Mesendoderm (in vitro differentiated cells): Measurements from ENCODE around the gene NUDT3.
"Not testable (repeated sequence)": the region's sequence is repeated elsewhere in the genome, so short reads cannot be mapped to it uniquely, and the experiment has no call there.

Experiments used
- DNase-seq: peaks from one replicate; pipeline ENCODE4 v3.0.0; 2013
- H2AK5ac ChIP-seq: 2 replicates; pipeline ENCODE4 v1.6.1; 2013; ENCODE audit warnings: low read length, inconsistent platforms
- H2BK120ac ChIP-seq: 2 replicates; pipeline ENCODE4 v1.6.1; 2013; ENCODE audit warnings: low read depth, mild to moderate bottlenecking, low read length, moderate library complexity, mixed read lengths
- H2BK15ac ChIP-seq: replicated peaks from 2 replicates; pipeline ENCODE4 v1.6.1; 2013; ENCODE audit warnings: low read depth, mild to moderate bottlenecking, moderate library complexity
- H2BK5ac ChIP-seq: 2 replicates; pipeline ENCODE4 v1.6.1; 2013; ENCODE audit warnings: low read length, inconsistent platforms
- H3K18ac ChIP-seq: 2 replicates; pipeline ENCODE4 v1.6.1; 2013; ENCODE audit warnings: mild to moderate bottlenecking, low read length, mixed read lengths
- H3K23ac ChIP-seq: one replicate; pipeline ENCODE4 v1.6.1; 2013; ENCODE audit warnings: low read length
- H3K27ac ChIP-seq: 2 replicates; pipeline ENCODE4 v1.5.1; 2013; ENCODE audit warnings: low read depth, mild to moderate bottlenecking, inconsistent platforms, low read length, moderate library complexity
- H3K27me3 ChIP-seq: 2 replicates; pipeline ENCODE4 v1.6.1; 2013; ENCODE audit warnings: low read length, control low read depth, mild to moderate bottlenecking, inconsistent platforms; ENCODE audit not compliant: insufficient read depth, poor library complexity
- H3K36me3 ChIP-seq: 2 replicates; pipeline ENCODE4 v1.6.1; 2013; ENCODE audit warnings: low read length, inconsistent platforms; ENCODE audit not compliant: control insufficient read depth, insufficient read depth
- H3K4ac ChIP-seq: one replicate; pipeline ENCODE4 v1.6.1; 2013; ENCODE audit warnings: low read depth, mild to moderate bottlenecking, low read length, moderate library complexity
- H3K4me1 ChIP-seq: 2 replicates; pipeline ENCODE4 v1.6.1; 2013; ENCODE audit warnings: low read depth, low read length, inconsistent platforms; ENCODE audit not compliant: control insufficient read depth
- H3K4me2 ChIP-seq: 2 replicates; pipeline ENCODE4 v1.6.1; 2013; ENCODE audit warnings: low read length
- H3K4me3 ChIP-seq: 2 replicates; pipeline ENCODE4 v1.5.1; 2013; ENCODE audit warnings: mild to moderate bottlenecking, low read length
- H3K56ac ChIP-seq: one replicate; pipeline ENCODE4 v1.6.1; 2013; ENCODE audit warnings: low read length
- H3K79me1 ChIP-seq: 2 replicates; pipeline ENCODE4 v1.6.1; 2013; ENCODE audit warnings: low read length, inconsistent platforms
- H3K79me2 ChIP-seq: 2 replicates; pipeline ENCODE4 v1.6.1; 2013; ENCODE audit warnings: mild to moderate bottlenecking, low read length; ENCODE audit not compliant: control insufficient read depth, insufficient read depth
- H3K9ac ChIP-seq: 2 replicates; pipeline ENCODE4 v1.6.1; 2013; ENCODE audit warnings: low read length, inconsistent platforms
- H4K5ac ChIP-seq: one replicate; pipeline ENCODE4 v1.6.1; 2013; ENCODE audit warnings: low read length
- H4K8ac ChIP-seq: one replicate; pipeline ENCODE4 v1.6.1; 2013; ENCODE audit warnings: low read depth, mild to moderate bottlenecking, control low read depth, low read length, moderate library complexity
- WGBS: extraction: QIAGEN DNeasy Blood & Tissue Kit; methylation state at CpG from one replicate; pipeline ENCODE4 v1.1.7; 2013; ENCODE audit warnings: low lambda C conversion rate, missing lambda C conversion rate; ENCODE audit not compliant: insufficient coverage; ENCODE audit errors: extremely low coverage; 5-methylcytosine and 5-hydroxymethylcytosine counted together

The NUDT3 gene

GRCh38 chr6:34273242-34273805 lies 119.1 kb downstream of the NUDT3 start:
- H3K4ac ChIP-seq: no peak overlapping the region
- no peak overlapping the region for H3K9ac ChIP-seq
- H3K56ac ChIP-seq: no peak overlapping the region
- H3K4me2 ChIP-seq: no peak overlapping the region
- H4K5ac ChIP-seq: no peak overlapping the region
- H3K36me3 ChIP-seq: no peaks in the 10 kb centered on the region
- H3K18ac ChIP-seq: no peak overlapping the region
- H3K27ac ChIP-seq: no peak overlapping the region
- no peak overlapping the region for H3K4me3 ChIP-seq
- no peaks in the 10 kb centered on the region for H3K79me2 ChIP-seq
- no peaks in the 10 kb centered on the region for H3K27me3 ChIP-seq
- H3K79me1 ChIP-seq: no peaks in the 10 kb centered on the region
- H2BK120ac ChIP-seq: no peak overlapping the region
- no peak overlapping the region for H2BK15ac ChIP-seq
- no peak overlapping the region for H2AK5ac ChIP-seq
- no peak overlapping the region for H2BK5ac ChIP-seq
- H3K23ac ChIP-seq: no peak overlapping the region
- no peak overlapping the region for H4K8ac ChIP-seq
- no CpG with 5 or more reads among the region's 3 CpGs for WGBS
- DNase-seq: peak; percentile 72
- H3K4me1 ChIP-seq: no peaks in the 10 kb centered on the region

DNA sequence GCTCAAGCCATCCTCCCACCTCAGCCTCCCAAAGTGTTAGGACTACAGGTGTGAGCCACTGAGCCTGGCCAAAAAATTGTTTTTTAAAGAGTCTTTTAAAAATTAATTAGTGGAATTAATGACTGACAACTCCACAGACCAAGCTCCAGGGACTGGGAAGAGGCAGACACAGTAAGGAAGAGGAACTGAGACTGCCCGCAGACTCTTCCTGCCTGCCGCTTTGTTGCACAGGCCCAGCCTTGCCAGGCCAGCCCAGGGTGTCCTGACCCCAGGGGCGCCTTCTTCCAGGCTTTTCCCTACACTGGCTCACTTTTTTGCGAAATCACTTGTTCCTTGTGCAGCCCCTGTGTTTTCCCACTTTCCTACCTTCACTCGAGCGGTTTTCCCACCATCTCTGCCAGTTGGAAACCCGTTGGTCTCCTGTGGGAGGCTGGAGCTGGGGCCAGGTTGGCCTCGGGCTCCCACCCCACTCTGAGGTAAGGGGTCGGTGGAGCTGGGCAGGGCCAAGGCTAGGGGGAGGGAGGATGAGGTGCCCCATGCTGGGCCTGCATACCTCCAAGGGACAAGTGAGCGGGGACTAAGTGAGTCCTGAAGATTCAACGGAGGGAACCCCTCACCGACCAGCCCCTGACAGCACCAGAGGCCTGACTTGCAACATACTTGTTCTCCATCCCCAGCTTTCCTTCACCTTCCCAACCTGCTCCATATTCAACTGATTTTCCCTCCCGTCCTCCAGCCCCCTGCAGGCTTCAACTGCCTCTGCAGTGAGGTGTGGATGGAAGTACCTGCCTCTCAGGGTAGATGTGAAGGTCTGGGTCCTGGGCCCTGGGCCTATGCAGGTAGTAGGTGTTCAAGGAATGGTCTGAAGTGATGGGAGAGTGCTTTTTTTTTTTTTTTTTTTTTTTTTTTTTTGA lies 120.2 kb downstream of the NUDT3 start:
- Histone ChIP-seq H3K9ac (no peak overlapping the region), H2BK5ac (no peak overlapping the region), H3K4me1 (no peaks in the 10 kb centered on the region), H2AK5ac (no peak overlapping the region), H3K27me3 (no peaks in the 10 kb centered on the region), H2BK15ac (no peak overlapping the region), H4K8ac (no peak overlapping the region), H3K56ac (no peak overlapping the region), H3K4ac (no peak overlapping the region), H4K5ac (no peak overlapping the region), H2BK120ac (no peak overlapping the region), H3K79me2 (no peaks in the 10 kb centered on the region), H3K23ac (no peak overlapping the region), H3K36me3 (no peaks in the 10 kb centered on the region), H3K27ac (no peak overlapping the region), H3K18ac (no peak overlapping the region), H3K4me3 (no peak overlapping the region), H3K79me1 (no peaks in the 10 kb centered on the region), H3K4me2 (no peak overlapping the region)
- DNase-seq: peak; percentile 65
- no CpG with 5 or more reads among the region's 13 CpGs for WGBS

DNA sequence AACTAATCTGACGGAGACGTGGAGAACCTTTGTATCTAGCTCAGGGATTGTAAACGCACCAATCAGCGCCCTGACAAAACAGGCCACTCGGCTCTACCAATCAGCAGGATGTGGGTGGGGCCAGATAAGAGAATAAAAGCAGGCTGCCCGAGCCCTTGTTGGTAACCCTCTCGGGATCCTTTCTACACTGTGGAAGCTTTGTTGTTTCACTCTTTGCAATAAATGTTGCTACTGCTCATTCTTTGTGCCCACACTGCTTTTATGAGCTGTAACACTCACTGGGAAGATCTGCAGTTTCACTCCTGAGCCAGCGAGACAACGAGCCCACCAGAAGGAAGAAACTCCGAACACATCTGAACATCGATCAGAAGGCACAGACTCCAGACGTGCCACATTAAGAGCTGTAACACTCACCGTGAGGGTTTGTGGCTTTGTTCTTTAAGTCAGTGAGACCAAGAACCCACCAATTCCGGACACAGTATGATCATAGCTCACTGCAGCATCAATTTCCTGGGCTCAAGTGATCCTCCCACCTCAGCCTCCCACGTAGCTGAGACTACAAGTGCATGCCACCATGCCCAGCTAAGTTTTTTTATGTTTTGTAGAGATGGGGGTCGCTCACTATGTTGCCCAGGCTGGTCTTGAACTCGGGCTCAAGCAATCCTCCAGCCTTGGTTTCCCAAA lies 122.7 kb downstream of the NUDT3 start:
- H3K79me2 ChIP-seq, H3K79me1 ChIP-seq, H3K27ac ChIP-seq, H2BK120ac ChIP-seq, H3K36me3 ChIP-seq, H3K27me3 ChIP-seq, H3K18ac ChIP-seq, H2BK5ac ChIP-seq, H3K4ac ChIP-seq, H2BK15ac ChIP-seq, DNase-seq, H3K9ac ChIP-seq, H2AK5ac ChIP-seq, H3K4me3 ChIP-seq, H3K4me1 ChIP-seq, H3K23ac ChIP-seq, H3K56ac ChIP-seq, H4K8ac ChIP-seq, H3K4me2 ChIP-seq, H4K5ac ChIP-seq: not testable (repeated sequence)
- no CpG with 5 or more reads among the region's 17 CpGs for whole genome bisulfite sequencing

DNA sequence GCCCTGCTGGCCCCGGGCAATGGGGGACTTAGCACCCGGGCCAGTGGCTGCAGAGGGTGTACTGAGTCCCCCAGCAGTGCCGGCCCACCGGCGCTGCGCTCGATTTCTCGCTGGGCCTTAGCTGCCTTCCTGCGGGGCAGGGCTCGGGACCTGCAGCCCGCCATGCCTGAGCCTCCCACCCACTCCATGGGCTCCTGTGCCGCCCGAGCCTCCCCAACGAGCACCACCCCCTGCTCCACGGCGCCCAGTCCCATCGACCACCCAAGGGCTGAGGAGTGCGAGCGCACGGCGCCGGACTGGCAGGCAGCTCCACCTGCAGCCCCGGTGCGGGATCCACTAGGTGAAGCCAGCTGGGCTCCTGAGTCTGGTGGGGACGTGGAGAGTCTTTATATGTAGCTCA lies 123.3 kb downstream of the NUDT3 start:
- H4K5ac ChIP-seq, H3K79me1 ChIP-seq, H3K79me2 ChIP-seq, H3K9ac ChIP-seq, H3K4ac ChIP-seq, H3K27ac ChIP-seq, H3K36me3 ChIP-seq, H3K56ac ChIP-seq, H3K27me3 ChIP-seq, H2AK5ac ChIP-seq, H4K8ac ChIP-seq, H2BK15ac ChIP-seq, DNase-seq, H3K18ac ChIP-seq, H2BK5ac ChIP-seq, H3K23ac ChIP-seq, H2BK120ac ChIP-seq, H3K4me2 ChIP-seq, H3K4me3 ChIP-seq, H3K4me1 ChIP-seq: not testable (repeated sequence)
- no CpG with 5 or more reads among the region's 25 CpGs for WGBS

GRCh38 chr6:34267746-34268145 lies 124.7 kb downstream of the NUDT3 start:
- Histone ChIP-seq H2BK120ac (no peak overlapping the region), H4K8ac (no peak overlapping the region), H2BK15ac (no peak overlapping the region), H3K4me3 (no peak overlapping the region), H3K18ac (no peak overlapping the region), H3K4ac (no peak overlapping the region), H3K4me2 (no peak overlapping the region), H2BK5ac (no peak overlapping the region), H3K36me3 (no peaks in the 10 kb centered on the region), H3K4me1 (no peaks in the 10 kb centered on the region), H3K9ac (no peak overlapping the region), H3K27ac (no peak overlapping the region), H3K79me1 (no peaks in the 10 kb centered on the region), H2AK5ac (no peak overlapping the region), H3K79me2 (no peaks in the 10 kb centered on the region), H3K27me3 (no peaks in the 10 kb centered on the region), H4K5ac (no peak overlapping the region), H3K23ac (no peak overlapping the region), H3K56ac (no peak overlapping the region)
- WGBS: no CpG with 5 or more reads among the region's 2 CpGs
- no peak for DNase-seq
